HEK293 (cell line): ENCODE measurements around the gene FICD.

Experiments
- GLIS2 ChIP-seq: fragments of 450-650 bp; formaldehyde crosslinking; IDR thresholded peaks from 2 replicates; pipeline ENCODE4 v1.5.1; 2016; ENCODE audit warnings: missing biosample characterization, missing genetic modification characterization
- ZNF174 ChIP-seq: fragments of 450-650 bp; formaldehyde crosslinking; IDR thresholded peaks from 2 replicates; pipeline ENCODE4 v1.5.0; 2017; ENCODE audit warnings: missing biosample characterization, mild to moderate bottlenecking, missing genetic modification characterization
- ZNF629 ChIP-seq: fragments of 450-650 bp; formaldehyde crosslinking; IDR thresholded peaks from 2 replicates; pipeline ENCODE4 v1.5.1; 2017; ENCODE audit warnings: missing biosample characterization, missing genetic modification characterization
- ZNF664 ChIP-seq: fragments of 450-650 bp; formaldehyde crosslinking; IDR thresholded peaks from 2 replicates; pipeline ENCODE4 v1.5.1; 2016; ENCODE audit warnings: missing biosample characterization, missing genetic modification characterization
- ZNF830 ChIP-seq: fragments of 450-650 bp; IDR thresholded peaks from 2 replicates; pipeline ENCODE4 v1.5.0; 2018; ENCODE audit warnings: missing biosample characterization, missing genetic modification characterization, low read depth, mild to moderate bottlenecking, moderate library complexity
- TF ChIP-seq, protein P1 (sequence below): fragments of 450-650 bp; formaldehyde crosslinking; IDR thresholded peaks from 2 replicates; pipeline ENCODE4 v1.5.1; 2016; ENCODE audit warnings: missing biosample characterization, missing genetic modification characterization
- TF ChIP-seq, protein P2 (sequence below): fragments of 450-650 bp; formaldehyde crosslinking; IDR thresholded peaks from 2 replicates; pipeline ENCODE4 v1.5.1; 2017; ENCODE audit warnings: missing biosample characterization, missing genetic modification characterization
- TF ChIP-seq, protein P3 (sequence below): fragments of 450-650 bp; formaldehyde crosslinking; IDR thresholded peaks from 2 replicates; pipeline ENCODE4 v1.5.1; 2017; ENCODE audit warnings: missing biosample characterization, mild to moderate bottlenecking, missing genetic modification characterization, moderate library complexity
- TF ChIP-seq, protein P4 (sequence below): fragments of 450-650 bp; formaldehyde crosslinking; conservative IDR thresholded peaks from 2 replicates; pipeline ENCODE4 v1.5.1; 2016; ENCODE audit warnings: low read depth, missing biosample characterization, missing genetic modification characterization
- TF ChIP-seq, protein P5 (sequence below): fragments of 450-650 bp; formaldehyde crosslinking; IDR thresholded peaks from 2 replicates; pipeline ENCODE4 v1.5.1; 2016; ENCODE audit warnings: missing biosample characterization, missing genetic modification characterization, borderline replicate concordance

The FICD gene

DNA sequence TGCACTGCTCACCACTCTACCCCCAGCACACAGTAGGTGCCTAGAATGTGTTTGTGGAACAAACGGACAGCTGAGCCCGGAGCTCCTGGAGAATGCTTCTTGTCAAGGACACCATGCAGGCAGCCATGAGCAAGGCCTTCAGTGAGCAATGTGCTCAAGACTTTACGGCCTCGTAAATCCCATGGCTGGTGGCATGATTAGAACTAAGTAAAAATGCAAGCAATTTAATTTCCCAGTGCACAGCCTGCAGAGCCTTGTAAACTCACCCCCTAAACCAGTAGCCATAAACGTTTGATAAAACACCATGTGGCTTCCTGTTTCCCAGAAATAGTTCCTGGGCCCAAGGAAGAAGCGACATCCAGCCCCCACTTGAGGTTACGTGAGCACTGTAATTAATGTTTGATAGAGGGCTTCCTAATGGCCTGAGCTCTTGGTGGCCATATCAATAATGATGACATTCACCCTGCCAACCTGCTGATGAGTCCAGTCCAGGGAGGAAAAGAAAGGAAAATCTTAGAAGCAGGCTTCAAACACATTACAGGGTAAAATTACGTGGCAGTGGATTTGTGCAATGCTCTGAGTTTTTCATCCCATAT is 36.4 kb upstream of the FICD start (continued):
- TF ChIP-seq, protein P1, sequence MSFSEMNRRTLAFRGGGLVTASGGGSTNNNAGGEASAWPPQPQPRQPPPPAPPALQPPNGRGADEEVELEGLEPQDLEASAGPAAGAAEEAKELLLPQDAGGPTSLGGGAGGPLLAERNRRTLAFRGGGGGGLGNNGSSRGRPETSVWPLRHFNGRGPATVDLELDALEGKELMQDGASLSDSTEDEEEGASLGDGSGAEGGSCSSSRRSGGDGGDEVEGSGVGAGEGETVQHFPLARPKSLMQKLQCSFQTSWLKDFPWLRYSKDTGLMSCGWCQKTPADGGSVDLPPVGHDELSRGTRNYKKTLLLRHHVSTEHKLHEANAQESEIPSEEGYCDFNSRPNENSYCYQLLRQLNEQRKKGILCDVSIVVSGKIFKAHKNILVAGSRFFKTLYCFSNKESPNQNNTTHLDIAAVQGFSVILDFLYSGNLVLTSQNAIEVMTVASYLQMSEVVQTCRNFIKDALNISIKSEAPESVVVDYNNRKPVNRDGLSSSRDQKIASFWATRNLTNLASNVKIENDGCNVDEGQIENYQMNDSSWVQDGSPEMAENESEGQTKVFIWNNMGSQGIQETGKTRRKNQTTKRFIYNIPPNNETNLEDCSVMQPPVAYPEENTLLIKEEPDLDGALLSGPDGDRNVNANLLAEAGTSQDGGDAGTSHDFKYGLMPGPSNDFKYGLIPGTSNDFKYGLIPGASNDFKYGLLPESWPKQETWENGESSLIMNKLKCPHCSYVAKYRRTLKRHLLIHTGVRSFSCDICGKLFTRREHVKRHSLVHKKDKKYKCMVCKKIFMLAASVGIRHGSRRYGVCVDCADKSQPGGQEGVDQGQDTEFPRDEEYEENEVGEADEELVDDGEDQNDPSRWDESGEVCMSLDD: no peak
- TF ChIP-seq GLIS2 (tag by site-specific recombination) (no peak), ZNF629 (tag by site-specific recombination) (no peak), ZNF830 (tag by site-specific recombination) (no peak), ZNF664 (tag by site-specific recombination) (no peak), ZNF174 (tag by site-specific recombination) (no peak)
- TF ChIP-seq, protein P2, sequence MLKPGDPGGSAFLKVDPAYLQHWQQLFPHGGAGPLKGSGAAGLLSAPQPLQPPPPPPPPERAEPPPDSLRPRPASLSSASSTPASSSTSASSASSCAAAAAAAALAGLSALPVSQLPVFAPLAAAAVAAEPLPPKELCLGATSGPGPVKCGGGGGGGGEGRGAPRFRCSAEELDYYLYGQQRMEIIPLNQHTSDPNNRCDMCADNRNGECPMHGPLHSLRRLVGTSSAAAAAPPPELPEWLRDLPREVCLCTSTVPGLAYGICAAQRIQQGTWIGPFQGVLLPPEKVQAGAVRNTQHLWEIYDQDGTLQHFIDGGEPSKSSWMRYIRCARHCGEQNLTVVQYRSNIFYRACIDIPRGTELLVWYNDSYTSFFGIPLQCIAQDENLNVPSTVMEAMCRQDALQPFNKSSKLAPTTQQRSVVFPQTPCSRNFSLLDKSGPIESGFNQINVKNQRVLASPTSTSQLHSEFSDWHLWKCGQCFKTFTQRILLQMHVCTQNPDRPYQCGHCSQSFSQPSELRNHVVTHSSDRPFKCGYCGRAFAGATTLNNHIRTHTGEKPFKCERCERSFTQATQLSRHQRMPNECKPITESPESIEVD: peak; percentile 77
- TF ChIP-seq, protein P3, sequence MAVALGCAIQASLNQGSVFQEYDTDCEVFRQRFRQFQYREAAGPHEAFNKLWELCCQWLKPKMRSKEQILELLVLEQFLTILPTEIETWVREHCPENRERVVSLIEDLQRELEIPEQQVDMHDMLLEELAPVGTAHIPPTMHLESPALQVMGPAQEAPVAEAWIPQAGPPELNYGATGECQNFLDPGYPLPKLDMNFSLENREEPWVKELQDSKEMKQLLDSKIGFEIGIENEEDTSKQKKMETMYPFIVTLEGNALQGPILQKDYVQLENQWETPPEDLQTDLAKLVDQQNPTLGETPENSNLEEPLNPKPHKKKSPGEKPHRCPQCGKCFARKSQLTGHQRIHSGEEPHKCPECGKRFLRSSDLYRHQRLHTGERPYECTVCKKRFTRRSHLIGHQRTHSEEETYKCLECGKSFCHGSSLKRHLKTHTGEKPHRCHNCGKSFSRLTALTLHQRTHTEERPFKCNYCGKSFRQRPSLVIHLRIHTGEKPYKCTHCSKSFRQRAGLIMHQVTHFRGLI: no peak
- TF ChIP-seq, protein P4, sequence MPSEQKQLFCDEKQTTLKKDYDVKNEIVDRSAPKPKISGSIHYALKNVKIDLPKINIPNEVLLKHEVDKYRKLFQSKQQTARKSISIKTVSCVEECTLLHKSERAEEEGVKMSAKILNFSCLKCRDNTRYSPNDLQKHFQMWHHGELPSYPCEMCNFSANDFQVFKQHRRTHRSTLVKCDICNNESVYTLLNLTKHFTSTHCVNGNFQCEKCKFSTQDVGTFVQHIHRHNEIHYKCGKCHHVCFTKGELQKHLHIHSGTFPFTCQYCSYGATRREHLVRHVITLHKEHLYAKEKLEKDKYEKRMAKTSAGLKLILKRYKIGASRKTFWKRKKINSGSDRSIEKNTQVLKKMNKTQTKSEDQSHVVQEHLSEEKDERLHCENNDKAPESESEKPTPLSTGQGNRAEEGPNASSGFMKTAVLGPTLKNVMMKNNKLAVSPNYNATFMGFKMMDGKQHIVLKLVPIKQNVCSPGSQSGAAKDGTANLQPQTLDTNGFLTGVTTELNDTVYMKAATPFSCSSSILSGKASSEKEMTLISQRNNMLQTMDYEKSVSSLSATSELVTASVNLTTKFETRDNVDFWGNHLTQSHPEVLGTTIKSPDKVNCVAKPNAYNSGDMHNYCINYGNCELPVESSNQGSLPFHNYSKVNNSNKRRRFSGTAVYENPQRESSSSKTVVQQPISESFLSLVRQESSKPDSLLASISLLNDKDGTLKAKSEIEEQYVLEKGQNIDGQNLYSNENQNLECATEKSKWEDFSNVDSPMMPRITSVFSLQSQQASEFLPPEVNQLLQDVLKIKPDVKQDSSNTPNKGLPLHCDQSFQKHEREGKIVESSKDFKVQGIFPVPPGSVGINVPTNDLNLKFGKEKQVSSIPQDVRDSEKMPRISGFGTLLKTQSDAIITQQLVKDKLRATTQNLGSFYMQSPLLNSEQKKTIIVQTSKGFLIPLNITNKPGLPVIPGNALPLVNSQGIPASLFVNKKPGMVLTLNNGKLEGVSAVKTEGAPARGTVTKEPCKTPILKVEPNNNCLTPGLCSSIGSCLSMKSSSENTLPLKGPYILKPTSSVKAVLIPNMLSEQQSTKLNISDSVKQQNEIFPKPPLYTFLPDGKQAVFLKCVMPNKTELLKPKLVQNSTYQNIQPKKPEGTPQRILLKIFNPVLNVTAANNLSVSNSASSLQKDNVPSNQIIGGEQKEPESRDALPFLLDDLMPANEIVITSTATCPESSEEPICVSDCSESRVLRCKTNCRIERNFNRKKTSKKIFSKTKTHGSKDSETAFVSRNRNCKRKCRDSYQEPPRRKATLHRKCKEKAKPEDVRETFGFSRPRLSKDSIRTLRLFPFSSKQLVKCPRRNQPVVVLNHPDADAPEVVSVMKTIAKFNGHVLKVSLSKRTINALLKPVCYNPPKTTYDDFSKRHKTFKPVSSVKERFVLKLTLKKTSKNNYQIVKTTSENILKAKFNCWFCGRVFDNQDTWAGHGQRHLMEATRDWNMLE (tag by site-specific recombination): no peak
- TF ChIP-seq, protein P5, sequence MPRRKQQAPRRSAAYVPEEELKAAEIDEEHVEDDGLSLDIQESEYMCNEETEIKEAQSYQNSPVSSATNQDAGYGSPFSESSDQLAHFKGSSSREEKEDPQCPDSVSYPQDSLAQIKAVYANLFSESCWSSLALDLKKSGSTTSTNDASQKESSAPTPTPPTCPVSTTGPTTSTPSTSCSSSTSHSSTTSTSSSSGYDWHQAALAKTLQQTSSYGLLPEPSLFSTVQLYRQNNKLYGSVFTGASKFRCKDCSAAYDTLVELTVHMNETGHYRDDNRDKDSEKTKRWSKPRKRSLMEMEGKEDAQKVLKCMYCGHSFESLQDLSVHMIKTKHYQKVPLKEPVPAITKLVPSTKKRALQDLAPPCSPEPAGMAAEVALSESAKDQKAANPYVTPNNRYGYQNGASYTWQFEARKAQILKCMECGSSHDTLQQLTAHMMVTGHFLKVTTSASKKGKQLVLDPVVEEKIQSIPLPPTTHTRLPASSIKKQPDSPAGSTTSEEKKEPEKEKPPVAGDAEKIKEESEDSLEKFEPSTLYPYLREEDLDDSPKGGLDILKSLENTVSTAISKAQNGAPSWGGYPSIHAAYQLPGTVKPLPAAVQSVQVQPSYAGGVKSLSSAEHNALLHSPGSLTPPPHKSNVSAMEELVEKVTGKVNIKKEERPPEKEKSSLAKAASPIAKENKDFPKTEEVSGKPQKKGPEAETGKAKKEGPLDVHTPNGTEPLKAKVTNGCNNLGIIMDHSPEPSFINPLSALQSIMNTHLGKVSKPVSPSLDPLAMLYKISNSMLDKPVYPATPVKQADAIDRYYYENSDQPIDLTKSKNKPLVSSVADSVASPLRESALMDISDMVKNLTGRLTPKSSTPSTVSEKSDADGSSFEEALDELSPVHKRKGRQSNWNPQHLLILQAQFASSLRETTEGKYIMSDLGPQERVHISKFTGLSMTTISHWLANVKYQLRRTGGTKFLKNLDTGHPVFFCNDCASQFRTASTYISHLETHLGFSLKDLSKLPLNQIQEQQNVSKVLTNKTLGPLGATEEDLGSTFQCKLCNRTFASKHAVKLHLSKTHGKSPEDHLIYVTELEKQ (tag by site-specific recombination): no peak
- TF ChIP-seq, all 188 proteins: peak for 10
